Superior temporal gyrus (tissue), 1 donor: ENCODE results near the gene NRCAM.
"Not testable (repeated sequence)": the region's sequence is repeated elsewhere in the genome, so short reads cannot be mapped to it uniquely, and the experiment has no call there.

Experiments
- DNase-seq: peaks from one replicate; pipeline ENCODE4 v3.0.0-alpha.2; 2016; ENCODE audit errors: extremely low spot score

NRCAM gene

GRCh38 chr7:108282427-108282996, 173.7 kb downstream of the NRCAM start:
- DNase-seq = no peak

GRCh38 chr7:108280136-108280535, 176.1 kb downstream of the NRCAM start:
- no peak for DNase-seq

DNA sequence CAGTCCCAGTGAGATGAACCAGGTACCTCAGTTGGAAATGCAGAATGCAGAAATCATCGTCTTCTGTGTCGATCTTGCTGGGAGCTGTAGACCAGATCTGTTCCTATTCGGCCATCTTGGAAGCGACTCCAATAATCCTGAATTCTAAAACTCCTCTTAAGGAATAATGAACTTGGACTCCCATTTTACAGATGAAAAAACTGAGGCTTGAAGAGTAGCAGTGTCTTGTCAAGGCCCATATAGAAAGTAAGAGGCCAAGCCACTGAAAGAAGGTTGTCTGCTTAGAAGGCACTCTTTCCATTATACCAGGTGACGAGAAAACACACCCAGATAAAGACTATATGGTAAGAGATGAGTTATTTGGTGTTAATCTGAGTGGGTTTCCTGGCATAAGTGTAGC, 177.5 kb downstream of the NRCAM start:
- no peak for DNase-seq

- no peak for DNase-seq
Observed at GRCh38 chr7:108278281-108278680, 178.0 kb downstream of the NRCAM start.

- DNase-seq = not testable (repeated sequence)
Observed at GRCh38 chr7:108274447-108274846, 181.8 kb downstream of the NRCAM start.

GRCh38 chr7:108272891-108273290, 183.3 kb downstream of the NRCAM start:
- DNase-seq = not testable (repeated sequence)

- peak; percentile 53 for DNase-seq
Observed at GRCh38 chr7:108270385-108271015, 185.7 kb downstream of the NRCAM start.

DNA sequence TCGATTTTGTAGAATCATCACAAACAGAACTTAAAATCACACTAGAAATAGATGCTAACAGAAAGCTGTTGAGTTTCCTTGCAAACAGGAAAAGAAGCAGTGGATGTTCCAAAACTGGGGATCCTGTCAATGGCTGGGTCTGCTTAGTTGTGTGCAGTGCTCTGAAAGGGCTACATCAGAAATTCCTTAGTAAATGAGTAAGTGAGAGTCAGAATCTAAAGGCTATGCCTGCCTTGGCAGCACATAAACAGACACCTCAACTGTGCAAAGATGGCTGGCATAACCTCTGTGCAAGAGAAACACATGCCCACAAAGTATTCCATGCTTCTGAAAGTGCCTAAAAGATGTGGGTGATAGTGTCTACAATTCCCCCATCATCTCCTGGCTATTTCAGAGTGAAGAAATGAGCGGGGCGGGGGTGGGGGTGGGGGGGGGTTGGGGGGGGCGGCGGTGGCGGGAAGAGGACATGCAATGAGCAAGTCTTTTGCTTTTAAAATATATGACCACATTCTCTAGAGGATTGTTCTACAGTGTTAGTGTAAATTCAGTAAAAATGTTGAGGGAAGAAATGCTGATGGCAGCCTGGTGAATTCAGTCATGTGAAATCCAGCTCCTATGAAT, 187.9 kb downstream of the NRCAM start:
- DNase-seq = no peak

- DNase-seq = no peak
Observed at GRCh38 chr7:108267615-108268014, 188.6 kb downstream of the NRCAM start.

DNA sequence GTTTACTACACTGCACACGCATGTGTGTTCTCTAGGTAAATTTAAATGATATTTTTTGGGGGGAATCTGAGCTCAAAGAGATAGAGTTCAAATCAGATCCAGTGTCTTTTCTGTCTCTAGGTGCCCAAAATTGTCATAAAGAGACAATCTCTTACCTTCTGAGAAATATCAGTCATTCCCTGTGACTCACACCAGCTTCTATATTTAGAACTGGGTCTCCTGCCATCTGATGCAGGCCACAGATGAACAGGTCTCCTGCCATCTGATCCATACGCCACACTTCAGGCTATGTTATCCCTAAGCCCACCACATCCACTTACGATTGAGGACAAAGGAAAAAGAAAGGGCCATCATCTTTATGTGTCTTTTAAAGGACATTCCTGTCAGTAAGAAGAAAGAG, 189.7 kb downstream of the NRCAM start:
- no peak for DNase-seq

DNA sequence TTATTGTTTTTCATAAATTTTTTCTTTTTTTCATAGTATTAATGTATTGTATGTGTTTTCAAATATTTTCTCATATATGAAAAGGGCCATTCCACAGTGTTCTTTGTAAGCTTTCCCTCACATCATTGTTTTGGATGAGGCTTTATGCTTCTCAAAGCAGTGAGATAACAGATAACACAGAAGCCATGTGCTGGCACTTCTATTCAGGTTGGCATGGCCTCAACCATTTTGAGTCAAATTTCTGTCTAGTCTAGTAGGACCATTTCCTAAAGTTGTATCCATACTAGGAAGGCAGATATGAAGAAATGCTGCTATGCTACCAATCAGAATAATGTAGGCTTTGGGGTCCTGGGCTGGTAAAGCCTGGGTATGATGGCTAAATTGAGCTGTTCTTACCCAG, 190.2 kb downstream of the NRCAM start:
- DNase-seq = no peak

DNA sequence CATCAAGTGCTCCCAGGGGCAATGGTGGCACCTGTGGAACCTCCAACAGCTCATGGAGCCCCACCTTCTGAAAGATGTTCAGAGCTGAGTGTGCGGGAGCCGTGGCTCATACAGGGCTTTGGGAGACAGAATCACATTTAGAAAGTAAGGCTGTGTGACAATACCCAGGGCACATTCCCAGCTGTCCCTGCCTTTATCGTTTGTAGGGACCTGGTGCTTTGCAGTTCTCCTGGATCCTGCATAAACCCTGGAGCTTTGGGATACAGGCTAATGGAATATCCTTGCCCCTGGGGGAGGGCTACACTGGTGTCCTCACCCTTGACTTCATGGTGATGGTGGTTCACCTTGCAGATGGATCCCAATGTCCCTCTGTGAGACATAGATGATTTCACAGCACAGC, 191.2 kb downstream of the NRCAM start:
- DNase-seq = no peak

GRCh38 chr7:108263425-108263824, 192.8 kb downstream of the NRCAM start:
- DNase-seq = no peak

- no peak for DNase-seq
Observed at GRCh38 chr7:108261560-108262255, 194.5 kb downstream of the NRCAM start.

GRCh38 chr7:108259447-108259846, 196.8 kb downstream of the NRCAM start:
- DNase-seq = not testable (repeated sequence)

- no peak for DNase-seq
Observed at GRCh38 chr7:108257954-108258353, 198.3 kb downstream of the NRCAM start.

DNA sequence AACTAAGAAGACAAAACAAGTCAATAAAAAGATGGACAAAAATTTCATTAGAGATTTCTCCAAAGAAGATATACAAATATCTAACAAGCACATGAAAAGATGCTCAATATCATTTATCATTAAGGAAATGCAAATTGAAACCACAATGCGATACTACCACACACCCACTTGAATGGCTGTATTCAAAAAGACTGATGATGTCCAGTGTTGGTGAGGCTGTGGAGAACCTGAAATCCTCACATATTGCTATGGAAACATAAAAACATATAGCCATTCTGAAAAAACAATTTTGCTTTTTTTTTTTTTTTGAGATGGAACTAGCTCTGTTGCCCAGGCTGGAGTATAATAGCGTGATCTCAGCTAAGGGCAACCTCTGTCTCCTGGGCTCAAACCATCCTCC, 202.0 kb downstream of the NRCAM start:
- DNase-seq = no peak

DNA sequence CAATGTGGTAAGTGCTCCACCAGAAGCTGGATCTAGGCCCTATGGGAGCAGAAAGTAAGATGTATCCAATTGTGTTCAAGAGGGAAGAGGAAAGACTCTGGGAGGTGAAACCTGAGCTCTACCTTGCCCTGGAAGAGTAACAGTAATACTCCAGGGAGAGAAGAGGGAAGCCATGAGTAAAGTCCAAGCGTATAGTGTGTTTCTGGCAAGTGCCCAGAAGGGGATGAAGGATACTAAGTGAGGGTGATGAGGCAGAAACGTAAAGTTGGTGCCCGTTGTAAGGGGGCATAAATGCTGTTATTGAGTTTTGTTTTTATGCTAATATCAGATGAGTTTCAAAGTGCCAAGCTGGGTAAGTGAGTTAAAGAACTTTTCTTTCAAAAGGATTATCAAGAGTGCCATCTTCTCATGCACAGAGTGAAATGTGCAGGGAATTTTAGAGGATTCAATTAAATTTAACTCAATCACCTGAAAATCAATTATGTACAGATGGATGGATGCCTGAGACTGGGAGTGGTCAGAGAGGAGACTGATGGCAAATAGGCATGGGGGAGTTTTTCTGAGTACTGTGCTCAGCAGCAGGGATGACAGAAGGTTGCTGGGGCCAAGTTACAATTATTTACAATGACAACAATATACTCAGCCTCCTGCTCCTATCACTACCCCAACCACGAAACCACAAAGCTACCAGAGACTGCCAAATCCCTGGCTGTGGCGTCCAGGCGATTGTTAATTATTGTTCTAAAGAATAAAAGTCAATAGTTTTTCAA, 202.8 kb downstream of the NRCAM start:
- DNase-seq = no peak

DNA sequence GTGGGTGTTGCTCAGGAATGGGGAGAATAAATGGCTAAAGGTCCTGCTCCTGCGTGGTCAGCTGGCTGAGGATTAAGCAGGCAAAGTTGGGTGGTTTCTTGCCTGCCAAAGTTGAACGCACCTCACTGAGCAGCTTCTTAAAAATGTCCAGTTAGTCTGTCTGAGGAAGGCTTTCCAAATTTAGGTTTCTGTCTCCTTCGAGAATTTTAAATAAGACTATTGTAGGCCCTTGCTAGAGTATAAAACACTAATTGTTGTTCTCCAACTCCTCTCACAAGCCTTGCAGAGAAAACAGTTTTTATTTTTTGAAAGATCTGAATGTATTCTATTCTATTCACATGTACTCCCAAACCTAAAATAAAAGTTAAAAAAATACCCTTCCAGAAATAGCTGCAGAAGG, 204.1 kb downstream of the NRCAM start:
- DNase-seq = no peak

GRCh38 chr7:108251700-108252099, 204.5 kb downstream of the NRCAM start:
- no peak for DNase-seq

GRCh38 chr7:108249453-108249852, 206.8 kb downstream of the NRCAM start:
- no peak for DNase-seq

GRCh38 chr7:108248821-108249220, 207.4 kb downstream of the NRCAM start:
- no peak for DNase-seq
